K562 (cell line): ENCODE measurements around the gene GRPEL2. TPM values are rescaled to one million over a fixed set of nuclear protein-coding genes. Genes with fewer than 3 reads are reported as not detected.
A peak's percentile ranks its signal among the peaks of the same experiment; 100 is the strongest.

Experiments
- ATAC-seq: fragments of 200-7000 bp; cut with Tn5 transposase; 3 replicates; pipeline ENCODE4 v1.9.1; 2020; ENCODE audit warnings: moderate library complexity
- BruUV-seq: library from RNA; stranded (reverse); fragments of 400-500 nt; replicated peaks from 2 replicates; lab custom pipeline; 2021; lab: Mats Ljungman, UMichigan
- CTCF ChIA-PET: fragments of 300-600 bp; formaldehyde crosslinking; extraction: SDS; loops from one replicate; lab custom pipeline; 2021; ENCODE audit warnings: low intra/inter-chr PET ratio; lab: Yijun Ruan, JAX
- POLR2A ChIA-PET: fragments of 300-600, 350-650 bp; sonication (Branson Sonifier 250); formaldehyde crosslinking; extraction: SDS; loops from one replicate; lab custom pipeline; 2021; ENCODE audit warnings: antibody characterized with exemption, inconsistent platforms; lab: Yijun Ruan, JAX
- DNase-seq, 4 experiments: peaks; one replicate each; pipeline versions ENCODE4 v3.0.0 to v3.0.0-alpha.2; 2011 to 2018; ENCODE audit warnings: low spot score in 3 of 4, mixed read lengths in 3 of 4; ENCODE audit errors: extremely low read depth in 1 of 4
- FAIRE-seq: peaks from 2 replicates; lab custom pipeline; 2011; peaks lifted over from hg19 to GRCh38; lab: Jason Lieb, UNC
- H2AFZ ChIP-seq: 2 replicates; pipeline ENCODE4 v1.6.0; 2011; ENCODE audit warnings: low read depth, low read length, control low read depth, inconsistent platforms
- H3K27ac ChIP-seq: fragments of 200-600 bp; 3 replicates; pipeline ENCODE4 v1.8.0; 2011; ENCODE audit warnings: low read depth, mild to moderate bottlenecking, control low read depth, inconsistent platforms, low read length, moderate library complexity, mixed read lengths; ENCODE audit errors: extremely low read depth
- H3K27me3 ChIP-seq, 2 experiments: fragments of 300-600 bp in 1 of 2; 2 replicates in 1 of 2; 3 replicates in 1 of 2; pipeline versions ENCODE4 v1.6.0 to v1.8.0; 2011; ENCODE audit warnings: inconsistent platforms in 2 of 2, low read length in 2 of 2, mild to moderate bottlenecking in 1 of 2, mixed read lengths in 1 of 2, moderate library complexity in 1 of 2; ENCODE audit not compliant: control insufficient read depth in 2 of 2, insufficient read depth in 2 of 2
- H3K36me3 ChIP-seq: fragments of 300-600 bp; 3 replicates; pipeline ENCODE4 v1.8.0; 2011; ENCODE audit warnings: mild to moderate bottlenecking, low read length, inconsistent platforms; ENCODE audit not compliant: control insufficient read depth, insufficient read depth
- H3K4me1 ChIP-seq, 2 experiments: fragments of 200-600 bp in 1 of 2; replicated peaks in 1 of 2; 2 replicates in 1 of 2; 3 replicates in 1 of 2; pipeline versions ENCODE4 v1.5.1 to v1.8.0; 2011; ENCODE audit warnings: inconsistent platforms in 2 of 2, low read length in 2 of 2, mild to moderate bottlenecking in 1 of 2, mixed read lengths in 1 of 2, moderate library complexity in 1 of 2; ENCODE audit not compliant: control insufficient read depth in 2 of 2, insufficient read depth in 2 of 2
- H3K4me2 ChIP-seq: 2 replicates; pipeline ENCODE4 v1.6.1; 2011; ENCODE audit warnings: low read length, control low read depth, inconsistent platforms, mixed read lengths; ENCODE audit not compliant: insufficient read depth
- H3K4me3 ChIP-seq: fragments of 200-600 bp; sonication (generic), shearing (Covaris generic); 2 replicates; pipeline ENCODE4 v1.5.1; 2016; ENCODE audit warnings: control low read depth, inconsistent platforms
- H3K79me2 ChIP-seq: fragments of 200-600 bp; 3 replicates; pipeline ENCODE4 v1.8.0; 2011; ENCODE audit warnings: low read length, inconsistent platforms; ENCODE audit not compliant: control insufficient read depth, insufficient read depth
- H3K9ac ChIP-seq, 2 experiments: 2 replicates each; pipeline versions ENCODE4 v1.6.0 to v1.6.1; 2011; ENCODE audit warnings: low read depth in 2 of 2, low read length in 2 of 2, control low read depth in 1 of 2, inconsistent platforms in 1 of 2, mild to moderate bottlenecking in 1 of 2, mixed read lengths in 1 of 2; ENCODE audit not compliant: insufficient read depth in 1 of 2
- H3K9me1 ChIP-seq: one replicate; pipeline ENCODE4 v1.6.0; 2011; ENCODE audit warnings: inconsistent platforms, mild to moderate bottlenecking, low read length, moderate library complexity; ENCODE audit not compliant: control insufficient read depth, insufficient read depth
- H3K9me3 ChIP-seq: replicated peaks from 2 replicates; pipeline ENCODE4 v1.5.1; 2011; ENCODE audit warnings: low read depth, low read length, inconsistent platforms; ENCODE audit not compliant: control insufficient read depth, insufficient read depth
- H4K20me1 ChIP-seq: replicated peaks from 2 replicates; pipeline ENCODE4 v1.6.1; 2011; ENCODE audit warnings: low read length, inconsistent platforms, mixed read lengths; ENCODE audit not compliant: control insufficient read depth, insufficient read depth
- BCOR ChIP-seq: fragments of 450-650 bp; IDR thresholded peaks from 2 replicates; pipeline ENCODE4 v1.6.1; 2016
- CBFA2T3 ChIP-seq: fragments of 450-650 bp; IDR thresholded peaks from 2 replicates; pipeline ENCODE4 v1.6.1; 2017
- CEBPB ChIP-seq: fragments of 450-650 bp; IDR thresholded peaks from 2 replicates; pipeline ENCODE4 v1.6.1; 2016; ENCODE audit warnings: missing genetic modification characterization, missing compliant biosample characterization
- CEBPG ChIP-seq, 3 experiments: fragments of 200-800 bp in 1 of 3; sonication (Bioruptor generic) in 1 of 3; sonication (generic) in 1 of 3; formaldehyde crosslinking in 1 of 3; IDR thresholded peaks in 2 of 3; conservative IDR thresholded peaks in 1 of 3; 2 replicates each; pipeline versions ENCODE4 v1.6.1 to v1.8.0; 2016 to 2022; ENCODE audit warnings: missing compliant biosample characterization in 2 of 3, missing genetic modification characterization in 2 of 3, mild to moderate bottlenecking in 1 of 3, missing genetic modification reagents in 1 of 3
- FOXJ2 ChIP-seq: fragments of 200-800 bp; sonication (Bioruptor generic); IDR thresholded peaks from 2 replicates; pipeline ENCODE4 v1.6.1; 2016; ENCODE audit warnings: missing genetic modification characterization, missing compliant biosample characterization
- HDAC2 ChIP-seq: fragments of 450-650 bp; IDR thresholded peaks from 2 replicates; pipeline ENCODE4 v1.6.1; 2016; ENCODE audit warnings: mild to moderate bottlenecking
- KDM1A ChIP-seq, 2 experiments: fragments of 450-650 bp; IDR thresholded peaks; 2 replicates each; pipeline ENCODE4 v1.6.1; 2016; ENCODE audit warnings: mild to moderate bottlenecking in 2 of 2
- KHSRP ChIP-seq: fragments of 450-650 bp; IDR thresholded peaks from 2 replicates; pipeline ENCODE4 v1.6.1; 2017
- NCOA2 ChIP-seq, 2 experiments: fragments of 450-650 bp; IDR thresholded peaks; 2 replicates each; pipeline ENCODE4 v1.6.1; 2018; ENCODE audit warnings: mild to moderate bottlenecking in 2 of 2, moderate library complexity in 1 of 2; ENCODE audit not compliant: partially characterized antibody in 2 of 2
- RBM25 ChIP-seq: fragments of 200-400 bp; formaldehyde crosslinking; IDR thresholded peaks from 2 replicates; pipeline ENCODE4 v1.6.1; 2018; ENCODE audit warnings: low read length, low read depth, moderate library complexity; ENCODE audit not compliant: severe bottlenecking
- RCOR1 ChIP-seq, 2 experiments: IDR thresholded peaks; 2 replicates each; pipeline ENCODE4 v1.6.1; 2012; ENCODE audit warnings: low read depth in 2 of 2, low read length in 2 of 2, borderline replicate concordance in 1 of 2, improper control_type of control experiment in 1 of 2
- SNIP1 ChIP-seq: fragments of 450-650 bp; IDR thresholded peaks from 2 replicates; pipeline ENCODE4 v1.7.1; 2017; ENCODE audit warnings: low read depth, mild to moderate bottlenecking
- ZNF436 ChIP-seq: fragments of 250-450, 450-650 bp; sonication (Bioruptor Pico); formaldehyde crosslinking; IDR thresholded peaks from 2 replicates; pipeline ENCODE4 v1.7.0; 2020; ENCODE audit warnings: mild to moderate bottlenecking
- ZNF583 ChIP-seq: fragments of 250-450 bp; sonication (Bioruptor Pico); IDR thresholded peaks from 2 replicates; pipeline ENCODE4 v1.4.0; 2020
- ZNF584 ChIP-seq: fragments of 200-800 bp; sonication (Bioruptor generic); IDR thresholded peaks from 2 replicates; pipeline ENCODE4 v1.6.1; 2016; ENCODE audit warnings: low read depth, mild to moderate bottlenecking, missing genetic modification characterization, missing compliant biosample characterization
- ZNF77 ChIP-seq: fragments of 250-450 bp; sonication (Bioruptor Pico); IDR thresholded peaks from 2 replicates; pipeline ENCODE4 v1.5.0; 2020
- whole genome bisulfite sequencing: fragments of 100-300 bp; shearing (Covaris generic); methylation state at CpG from one replicate; pipeline ENCODE4 v1.1.6; 2016; ENCODE audit warnings: low coverage, mixed read lengths; ENCODE audit not compliant: insufficient coverage; ENCODE audit errors: missing lambda C conversion rate; 5-methylcytosine and 5-hydroxymethylcytosine counted together
- in situ Hi-C: fragments of 300-500 bp; cut with MboI; formaldehyde crosslinking; loops from 4 replicates; pipeline ENCODE4 v1.15.0; 2018; ENCODE audit warnings: inconsistent platforms, mixed read lengths
- intact Hi-C: fragments of 100-400 bp; cut with micrococcal nuclease; formaldehyde crosslinking; loops from 2 replicates; pipeline ENCODE4 v1.14.2; 2022
- polyA plus RNA-seq, 8 experiments: library from polyadenylated mRNA; depleted of rRNA in 4 of 8; stranded (reverse) in 5 of 8; unstranded in 3 of 8; fragments of >200 nt; fragmentation: Nextera tagmentation in 2 of 8; fragmentation: Illumina TruSeq in 1 of 8; extraction: Ambion mirVana in 2 of 8; extraction: Trizol in 1 of 8; gene quantifications; 2 replicates each; pipeline versions ENCODE4 v1.2.1 to v1.2.3, GENCODE V29; 2011 to 2014; ENCODE audit warnings: inconsistent platforms in 1 of 8, missing spikeins in 1 of 8
- total RNA-seq, 7 experiments: library from RNA; depleted of rRNA in 6 of 7; stranded (reverse); fragments of >200 nt in 6 of 7; fragmentation: Illumina TruSeq in 2 of 7; extraction: Trizol in 2 of 7; gene quantifications; 2 replicates each; pipeline versions ENCODE4 v1.2.1 to v1.2.3, GENCODE V29; 2011 to 2021; ENCODE audit warnings: low replicate concordance in 1 of 7
- TF ChIP-seq, protein P1 (sequence below), 3 experiments: IDR thresholded peaks in 2 of 3; conservative IDR thresholded peaks in 1 of 3; 2 replicates each; pipeline ENCODE4 v1.5.1; 2011 to 2012; ENCODE audit warnings: low read length in 3 of 3, mild to moderate bottlenecking in 3 of 3, control low read depth in 2 of 3, improper control_type of control experiment in 1 of 3, inconsistent platforms in 1 of 3, low read depth in 1 of 3, mixed read lengths in 1 of 3, moderate library complexity in 1 of 3; ENCODE audit not compliant: insufficient read depth in 2 of 3
- TF ChIP-seq, protein P2 (sequence below): fragments of 250-450 bp; sonication (Bioruptor Pico); IDR thresholded peaks from 2 replicates; pipeline ENCODE4 v1.8.0; 2021; ENCODE audit warnings: mild to moderate bottlenecking, moderate library complexity
- TF ChIP-seq, protein P3 (sequence below): sonication (generic); formaldehyde crosslinking; IDR thresholded peaks from 2 replicates; pipeline ENCODE4 v1.9.0; 2022; ENCODE audit warnings: mild to moderate bottlenecking, missing genetic modification reagents

Gene GRPEL2
- total and polyA plus RNA-seq, 9 of the 15 experiments (the other 6 are each of a cell fraction or from before 2014, with no cell fraction given): 11.2 to 40.5 (median 25.8) TPM

DNA sequence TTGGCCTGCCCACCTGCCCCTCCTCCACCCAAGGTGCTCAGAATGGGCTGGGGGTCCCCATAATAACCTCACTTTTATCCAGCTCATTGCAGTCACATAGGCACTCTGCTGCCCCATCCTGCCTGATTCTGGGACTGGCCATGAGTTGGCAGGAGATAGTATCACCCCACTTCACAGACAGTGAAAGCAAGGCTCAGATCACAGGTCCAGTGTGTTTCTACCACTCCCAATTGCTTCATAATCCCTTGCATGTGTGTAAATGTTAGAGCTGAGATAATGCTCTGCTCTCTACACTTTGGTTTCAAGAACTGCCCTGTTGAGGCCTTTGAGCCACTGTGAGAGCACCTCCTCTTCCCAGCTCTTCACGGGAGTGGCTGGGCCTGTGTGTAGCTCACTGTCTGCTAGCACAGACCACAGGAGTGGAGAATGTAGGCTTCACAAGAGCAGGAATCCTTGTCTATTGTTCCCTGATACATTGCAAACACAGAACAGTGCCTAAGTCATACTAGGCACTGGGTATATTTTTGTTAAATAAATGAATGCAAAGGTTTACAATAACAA is 20.9 kb downstream of the GRPEL2 start:
- no peak for FAIRE-seq
- TF ChIP-seq SNIP1: no peak
- TF ChIP-seq FOXJ2 (tag): no peak
- TF ChIP-seq CBFA2T3: peak; percentile 25
- peak; percentile 80 for TF ChIP-seq RBM25
- TF ChIP-seq, protein P1, sequence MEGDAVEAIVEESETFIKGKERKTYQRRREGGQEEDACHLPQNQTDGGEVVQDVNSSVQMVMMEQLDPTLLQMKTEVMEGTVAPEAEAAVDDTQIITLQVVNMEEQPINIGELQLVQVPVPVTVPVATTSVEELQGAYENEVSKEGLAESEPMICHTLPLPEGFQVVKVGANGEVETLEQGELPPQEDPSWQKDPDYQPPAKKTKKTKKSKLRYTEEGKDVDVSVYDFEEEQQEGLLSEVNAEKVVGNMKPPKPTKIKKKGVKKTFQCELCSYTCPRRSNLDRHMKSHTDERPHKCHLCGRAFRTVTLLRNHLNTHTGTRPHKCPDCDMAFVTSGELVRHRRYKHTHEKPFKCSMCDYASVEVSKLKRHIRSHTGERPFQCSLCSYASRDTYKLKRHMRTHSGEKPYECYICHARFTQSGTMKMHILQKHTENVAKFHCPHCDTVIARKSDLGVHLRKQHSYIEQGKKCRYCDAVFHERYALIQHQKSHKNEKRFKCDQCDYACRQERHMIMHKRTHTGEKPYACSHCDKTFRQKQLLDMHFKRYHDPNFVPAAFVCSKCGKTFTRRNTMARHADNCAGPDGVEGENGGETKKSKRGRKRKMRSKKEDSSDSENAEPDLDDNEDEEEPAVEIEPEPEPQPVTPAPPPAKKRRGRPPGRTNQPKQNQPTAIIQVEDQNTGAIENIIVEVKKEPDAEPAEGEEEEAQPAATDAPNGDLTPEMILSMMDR (IDR thresholded peaks at IDR 0.05 in 2 of 3, conservative IDR thresholded peaks at IDR 0.05 in 1 of 3; ENCODE audit: insufficient read depth in 2 of 3, low read depth in 1 of 3, low read length in 3 of 3): no peak
- TF ChIP-seq CEBPG (CRISPR knock-in tag; IDR thresholded peaks at IDR 0.05): peak; percentile 14; the same call in 1 of the 2 replicates
- TF ChIP-seq CEBPG (tag; conservative IDR thresholded peaks at IDR 0.05 in 1 of 2, IDR thresholded peaks at IDR 0.05 in 1 of 2): no peak
- no peak for TF ChIP-seq ZNF77 (CRISPR knock-in tag)
- TF ChIP-seq HDAC2: no peak
- TF ChIP-seq BCOR: peak; percentile 43; the same call in 1 of the 2 replicates
- peak; percentile 59 for TF ChIP-seq CEBPB (tag)
- TF ChIP-seq, protein P2, sequence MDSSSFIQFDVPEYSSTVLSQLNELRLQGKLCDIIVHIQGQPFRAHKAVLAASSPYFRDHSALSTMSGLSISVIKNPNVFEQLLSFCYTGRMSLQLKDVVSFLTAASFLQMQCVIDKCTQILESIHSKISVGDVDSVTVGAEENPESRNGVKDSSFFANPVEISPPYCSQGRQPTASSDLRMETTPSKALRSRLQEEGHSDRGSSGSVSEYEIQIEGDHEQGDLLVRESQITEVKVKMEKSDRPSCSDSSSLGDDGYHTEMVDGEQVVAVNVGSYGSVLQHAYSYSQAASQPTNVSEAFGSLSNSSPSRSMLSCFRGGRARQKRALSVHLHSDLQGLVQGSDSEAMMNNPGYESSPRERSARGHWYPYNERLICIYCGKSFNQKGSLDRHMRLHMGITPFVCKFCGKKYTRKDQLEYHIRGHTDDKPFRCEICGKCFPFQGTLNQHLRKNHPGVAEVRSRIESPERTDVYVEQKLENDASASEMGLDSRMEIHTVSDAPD (CRISPR knock-in tag): no peak
- 0 out of 4 replicates have a peak, but pooled peaks of 1 of the 2 experiments have one; percentile 39 for TF ChIP-seq RCOR1 (IDR thresholded peaks at IDR 0.05; ENCODE audit: borderline replicate concordance in 1 of 2, low read depth in 2 of 2, low read length in 2 of 2)
- no peak for TF ChIP-seq NCOA2 (IDR thresholded peaks at IDR 0.05; ENCODE audit: partially characterized antibody in 2 of 2)
- TF ChIP-seq ZNF436 (CRISPR knock-in tag): no peak
- peak in 1 of 2 experiments; percentile 59; a peak in 1 of 4 replicates for TF ChIP-seq KDM1A (IDR thresholded peaks at IDR 0.05)
- no peak for TF ChIP-seq ZNF583
- no peak for TF ChIP-seq KHSRP
- TF ChIP-seq, protein P3, sequence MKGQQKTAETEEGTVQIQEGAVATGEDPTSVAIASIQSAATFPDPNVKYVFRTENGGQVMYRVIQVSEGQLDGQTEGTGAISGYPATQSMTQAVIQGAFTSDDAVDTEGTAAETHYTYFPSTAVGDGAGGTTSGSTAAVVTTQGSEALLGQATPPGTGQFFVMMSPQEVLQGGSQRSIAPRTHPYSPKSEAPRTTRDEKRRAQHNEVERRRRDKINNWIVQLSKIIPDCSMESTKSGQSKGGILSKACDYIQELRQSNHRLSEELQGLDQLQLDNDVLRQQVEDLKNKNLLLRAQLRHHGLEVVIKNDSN: 0 out of 2 replicates have a peak, but pooled peaks have one; percentile 6
- TF ChIP-seq ZNF584 (CRISPR knock-in tag): no peak
- Histone ChIP-seq H3K9me1 (no peaks in the 10 kb centered on the region), H4K20me1 (no peaks in the 10 kb centered on the region), H3K4me2 (no peak overlapping the region), H3K4me3 (no peak overlapping the region), H2AFZ (no peak overlapping the region), H3K9ac (peak overlapping the region in 1 of 2 experiments; percentile 31; a peak in 2 of 4 replicates), H3K27me3 (no peaks in the 10 kb centered on the region), H3K36me3 (no peaks in the 10 kb centered on the region), H3K9me3 (no peaks in the 10 kb centered on the region), H3K27ac (no peak overlapping the region), H3K79me2 (no peaks in the 10 kb centered on the region), H3K4me1 (peaks cover 23 to 25% of the 10 kb centered on the region in 2 experiments; a peak in 4 of 5 replicates)
- intact Hi-C loops: loop anchor here (5.0 kb wide), 2 partner anchors 66 to 196 kb away; no protein-coding TSS in a partner anchor
- in situ Hi-C loops: no loop called here
- DNase-seq: peak in 1 of 4 experiments; percentile 39
- ATAC-seq: peak; percentile 21; the same call in 2 of the 3 replicates
- CTCF ChIA-PET: interaction anchor here (1.3 to 1.8 kb wide), 2 partner anchors 68 to 198 kb away, joined by 4 to 9 read pairs; no protein-coding TSS in a partner anchor
- POLR2A ChIA-PET: interaction anchor here (0.6 to 2.1 kb wide), 9 partner anchors 9 to 560 kb away, joined by 3 to 9 read pairs (median 3); partner anchors contain the start of genes GRPEL2 and PCYOX1L
- BruUV-seq: no TSS peak
- WGBS: 29% methylated on average over 1 of the region's 1 CpG
